Glutamatergic neuron (in vitro differentiated cells): ENCODE measurements around the gene NEK7. TPM values are rescaled to one million over a fixed set of nuclear protein-coding genes. Genes with fewer than 3 reads are reported as not detected.

Experiments
- DNase-seq: peaks from one replicate; pipeline ENCODE4 v3.0.0; 2022
- H3K27ac Mint-ChIP-seq: one replicate; pipeline ENCODE4 v1.8.0; 2020; ENCODE audit warnings: mild to moderate bottlenecking, mixed read lengths, inconsistent platforms; ENCODE audit not compliant: unreplicated experiment
- H3K27me3 Mint-ChIP-seq: one replicate; pipeline ENCODE4 v1.8.0; 2020; ENCODE audit warnings: mild to moderate bottlenecking, moderate library complexity, mixed read lengths, inconsistent platforms; ENCODE audit not compliant: unreplicated experiment
- H3K36me3 Mint-ChIP-seq: one replicate; pipeline ENCODE4 v1.8.0; 2020; ENCODE audit warnings: mild to moderate bottlenecking, mixed read lengths, inconsistent platforms; ENCODE audit not compliant: unreplicated experiment
- H3K4me1 Mint-ChIP-seq: one replicate; pipeline ENCODE4 v1.8.0; 2020; ENCODE audit warnings: mild to moderate bottlenecking, low read depth, mixed read lengths, inconsistent platforms; ENCODE audit not compliant: unreplicated experiment
- H3K4me3 Mint-ChIP-seq: one replicate; pipeline ENCODE4 v1.8.0; 2020; ENCODE audit warnings: mild to moderate bottlenecking, mixed read lengths, inconsistent platforms; ENCODE audit not compliant: unreplicated experiment
- H3K9me3 Mint-ChIP-seq: one replicate; pipeline ENCODE4 v1.8.0; 2020; ENCODE audit warnings: mild to moderate bottlenecking, moderate library complexity, mixed read lengths, inconsistent platforms; ENCODE audit not compliant: unreplicated experiment
- CTCF ChIP-seq: fragments of 200-600 bp; sonication (generic); IDR thresholded peaks from one replicate; pipeline ENCODE4 v1.5.0; 2021; ENCODE audit not compliant: partially characterized antibody, unreplicated experiment
- total RNA-seq: library from RNA; stranded (reverse); fragmentation: NEBNext Ultra II Directional; extraction: Animal tissue kit (Norgen Biotek cat#: 25700); gene quantifications from one replicate; pipeline ENCODE4 v1.2.1, GENCODE V29; 2021; ENCODE audit not compliant: unreplicated experiment

NEK7 gene
- total RNA-seq, 1 donor from 2014 or later = 11.5 TPM

GRCh38 chr1:198228925-198229324 lies 72.1 kb downstream of the NEK7 start:
- H3K9me3 Mint-ChIP-seq = peaks cover 1% of the 10 kb centered on the region
- no peaks in the 10 kb centered on the region for H3K4me1 Mint-ChIP-seq
- no peaks in the 10 kb centered on the region for H3K36me3 Mint-ChIP-seq
- DNase-seq = no peak
- no peak for TF ChIP-seq CTCF
- H3K27ac Mint-ChIP-seq = no peak overlapping the region
- H3K27me3 Mint-ChIP-seq = no peaks in the 10 kb centered on the region
- no peak overlapping the region for H3K4me3 Mint-ChIP-seq

DNA sequence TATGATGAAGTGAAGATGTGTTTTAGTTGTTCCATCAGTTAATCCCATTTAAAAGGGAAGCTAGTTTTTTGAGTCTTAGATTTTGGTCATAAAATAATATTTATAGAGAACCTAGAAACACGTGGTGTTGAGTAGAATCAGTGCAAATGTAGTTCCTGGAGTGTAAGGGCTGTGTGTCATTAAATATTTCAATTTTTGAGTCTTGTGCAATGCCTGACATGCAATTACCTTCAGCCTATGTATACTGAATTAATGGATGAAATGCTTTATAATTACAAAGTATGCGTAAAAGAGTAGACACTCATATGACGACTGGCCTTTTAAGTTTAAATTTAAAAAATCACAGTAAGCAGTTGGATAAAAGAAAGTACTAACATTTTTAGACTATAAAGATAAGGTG lies 75.0 kb downstream of the NEK7 start:
- no peaks in the 10 kb centered on the region for H3K9me3 Mint-ChIP-seq
- no peaks in the 10 kb centered on the region for H3K4me1 Mint-ChIP-seq
- no peak overlapping the region for H3K27ac Mint-ChIP-seq
- DNase-seq = no peak
- H3K36me3 Mint-ChIP-seq = no peaks in the 10 kb centered on the region
- no peak for TF ChIP-seq CTCF
- no peaks in the 10 kb centered on the region for H3K27me3 Mint-ChIP-seq
- no peak overlapping the region for H3K4me3 Mint-ChIP-seq

DNA sequence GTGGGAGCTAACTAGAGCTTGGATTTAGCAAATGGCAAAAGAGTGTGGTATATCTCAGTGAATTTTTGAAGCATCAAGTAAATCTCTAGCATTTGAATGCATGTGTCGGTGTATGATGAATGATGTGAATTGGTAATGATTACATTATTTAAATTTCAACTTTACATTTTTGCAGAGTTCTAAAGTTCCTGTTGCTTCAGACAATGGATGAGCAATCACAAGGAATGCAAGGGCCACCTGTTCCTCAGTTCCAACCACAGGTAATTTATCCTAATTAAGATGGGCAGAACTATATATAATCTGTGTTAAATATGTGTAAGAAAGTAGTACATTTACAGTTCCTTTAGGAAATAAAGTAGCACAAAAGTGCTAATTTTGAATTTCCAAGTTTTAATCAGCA lies 75.6 kb downstream of the NEK7 start:
- Mint-ChIP-seq H3K4me1 (no peaks in the 10 kb centered on the region), H3K36me3 (no peaks in the 10 kb centered on the region), H3K27me3 (no peaks in the 10 kb centered on the region), H3K27ac (no peak overlapping the region), H3K4me3 (no peak overlapping the region), H3K9me3 (no peaks in the 10 kb centered on the region)
- no peak for TF ChIP-seq CTCF
- DNase-seq = no peak

DNA sequence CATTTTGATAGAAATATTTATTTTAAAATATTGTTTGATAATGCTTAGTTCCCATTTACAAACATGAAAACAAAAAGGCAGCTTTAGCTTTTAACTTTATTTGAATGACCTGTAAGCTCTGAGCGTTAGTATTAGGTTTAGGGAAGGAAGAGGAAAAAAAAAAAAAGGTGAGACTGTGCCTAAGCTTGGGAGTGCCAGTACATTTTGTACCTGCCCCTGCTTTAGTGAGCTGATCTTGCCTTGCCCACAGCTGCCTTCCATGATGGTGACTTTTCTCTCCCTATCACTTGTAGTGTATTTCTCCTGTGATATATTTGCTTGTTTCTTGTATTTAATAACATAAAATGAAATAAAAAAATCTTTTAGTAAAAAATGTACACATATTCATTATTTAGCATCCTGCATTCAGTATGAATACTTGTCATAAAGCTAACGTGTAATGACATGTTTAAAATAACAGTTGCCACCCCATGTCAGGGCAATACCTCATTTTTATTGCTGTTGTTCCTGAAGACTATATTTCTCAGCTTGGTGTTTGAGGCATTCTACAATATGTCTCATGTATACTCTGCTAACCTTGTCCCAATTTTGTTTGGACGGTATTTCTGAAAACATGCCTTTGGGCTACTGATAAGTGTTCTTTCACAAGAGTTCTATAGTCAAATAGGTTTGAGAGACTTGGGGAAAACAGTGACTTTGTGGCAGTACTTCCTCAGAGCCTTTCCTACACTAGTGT lies 76.3 kb downstream of the NEK7 start:
- no peak overlapping the region for H3K27ac Mint-ChIP-seq
- no peak overlapping the region for H3K4me3 Mint-ChIP-seq
- H3K4me1 Mint-ChIP-seq = no peaks in the 10 kb centered on the region
- no peaks in the 10 kb centered on the region for H3K27me3 Mint-ChIP-seq
- no peaks in the 10 kb centered on the region for H3K36me3 Mint-ChIP-seq
- no peaks in the 10 kb centered on the region for H3K9me3 Mint-ChIP-seq
- TF ChIP-seq CTCF = no peak
- no peak for DNase-seq

GRCh38 chr1:198234520-198235251 lies 77.9 kb downstream of the NEK7 start:
- Mint-ChIP-seq H3K4me3 (no peak overlapping the region), H3K36me3 (no peaks in the 10 kb centered on the region)
- DNase-seq = no peak

More at GRCh38 chr1:198234520-198235251, 77.9 kb downstream of the NEK7 start:
- no peaks in the 10 kb centered on the region for H3K27me3 Mint-ChIP-seq
- no peak overlapping the region for H3K27ac Mint-ChIP-seq
- H3K9me3 Mint-ChIP-seq = no peaks in the 10 kb centered on the region
- TF ChIP-seq CTCF = no peak
- no peaks in the 10 kb centered on the region for H3K4me1 Mint-ChIP-seq
